Thoracic aorta (tissue), 2 donors: ENCODE data around the gene OSCAR. TPM values are rescaled to one million over a fixed set of nuclear protein-coding genes. Genes with fewer than 3 reads are reported as not detected.

Experiments used
- ATAC-seq: fragments of 150-250 bp; one replicate; pipeline ENCODE4 v1.8.0; 2017; ENCODE audit warnings: low read depth; ENCODE audit not compliant: insufficient number of reproducible peaks, low FRiP score
- DNase-seq: peaks from one replicate; pipeline ENCODE4 v3.0.0-alpha.2; 2020; ENCODE audit warnings: low spot score
- H3K27ac ChIP-seq, 2 donors: fragments of 200-600 bp; sonication (generic); 1 replicate in 1 of 2; 2 replicates in 1 of 2; pipeline ENCODE4 v1.5.1; 2016; ENCODE audit warnings: mild to moderate bottlenecking in 2 of 2, moderate library complexity in 2 of 2
- H3K27me3 ChIP-seq: fragments of 200-600 bp; sonication (generic); replicated peaks from 2 replicates; pipeline ENCODE4 v1.6.0; 2016; ENCODE audit warnings: mild to moderate bottlenecking; ENCODE audit not compliant: insufficient read depth
- H3K36me3 ChIP-seq: fragments of 200-600 bp; sonication (generic); one replicate; pipeline ENCODE4 v1.5.1; 2016
- H3K4me1 ChIP-seq, 2 donors: fragments of 200-600 bp; sonication (generic); 1 replicate in 1 of 2; 2 replicates in 1 of 2; pipeline versions ENCODE4 v1.5.1 to v1.6.0; 2016; ENCODE audit warnings: low read depth in 2 of 2, mild to moderate bottlenecking in 1 of 2; ENCODE audit not compliant: control insufficient read depth in 1 of 2
- H3K4me3 ChIP-seq: fragments of 200-600 bp; sonication (generic); 2 replicates; pipeline ENCODE4 v1.5.1; 2016; ENCODE audit warnings: mild to moderate bottlenecking
- H3K9me3 ChIP-seq: fragments of 200-600 bp; sonication (generic); 2 replicates; pipeline ENCODE4 v1.5.1; 2016
- CTCF ChIP-seq: fragments of 200-600 bp; sonication (generic); IDR thresholded peaks from one replicate; pipeline ENCODE4 v1.5.1; 2019; ENCODE audit warnings: antibody characterized with exemption
- total RNA-seq, 2 donors: library from RNA; depleted of rRNA; stranded (reverse); fragments of >200 nt; gene quantifications; one replicate each; pipeline versions ENCODE4 v1.1.0 to v1.2.3, GENCODE V29; 2016

The OSCAR gene
- total RNA-seq, 2 donors from 2014 or later: 4.6 to 8.0 TPM

- H3K4me1 ChIP-seq: no peaks in the 10 kb centered on the region
- no peak for TF ChIP-seq CTCF
- H3K4me3 ChIP-seq: no peak overlapping the region
- ATAC-seq (no peak), DNase-seq (no peak)
- peaks cover 52% of the 10 kb centered on the region for H3K36me3 ChIP-seq
- H3K27me3 ChIP-seq: no peaks in the 10 kb centered on the region
- no peaks in the 10 kb centered on the region for H3K9me3 ChIP-seq
- H3K27ac ChIP-seq: no peak overlapping the region
Observed at GRCh38 chr19:54129617-54129996, 29.0 kb upstream of the OSCAR start.

- ATAC-seq (no peak), DNase-seq (no peak)
- Histone ChIP-seq H3K4me3 (no peak overlapping the region), H3K27ac (no peak overlapping the region), H3K4me1 (no peaks in the 10 kb centered on the region), H3K27me3 (no peaks in the 10 kb centered on the region), H3K36me3 (peaks cover 58% of the 10 kb centered on the region), H3K9me3 (no peaks in the 10 kb centered on the region)
- TF ChIP-seq CTCF: no peak
Observed at GRCh38 chr19:54128796-54129616, 28.4 kb upstream of the OSCAR start.

- TF ChIP-seq CTCF: no peak
- Histone ChIP-seq H3K9me3 (no peaks in the 10 kb centered on the region), H3K36me3 (peaks cover 64% of the 10 kb centered on the region), H3K27ac (no peak overlapping the region), H3K4me3 (no peak overlapping the region), H3K27me3 (no peaks in the 10 kb centered on the region), H3K4me1 (no peaks in the 10 kb centered on the region)
- ATAC-seq (no peak), DNase-seq (no peak)
Observed at GRCh38 chr19:54128441-54128725, 27.8 kb upstream of the OSCAR start.

- no peak overlapping the region for H3K4me3 ChIP-seq
- DNase-seq (no peak), ATAC-seq (no peak)
- no peak overlapping the region for H3K27ac ChIP-seq
- H3K27me3 ChIP-seq: no peaks in the 10 kb centered on the region
- no peaks in the 10 kb centered on the region for H3K4me1 ChIP-seq
- H3K36me3 ChIP-seq: peaks cover 69% of the 10 kb centered on the region
- H3K9me3 ChIP-seq: no peaks in the 10 kb centered on the region
- no peak for TF ChIP-seq CTCF
Observed at GRCh38 chr19:54127688-54128440, 27.3 kb upstream of the OSCAR start.

- TF ChIP-seq CTCF: no peak
- ATAC-seq: no peak
Observed at GRCh38 chr19:54125713-54126112, 25.1 kb upstream of the OSCAR start.

More at GRCh38 chr19:54125713-54126112, 25.1 kb upstream of the OSCAR start:
- Histone ChIP-seq H3K4me1 (no peaks in the 10 kb centered on the region), H3K36me3 (peaks cover 78% of the 10 kb centered on the region), H3K9me3 (no peaks in the 10 kb centered on the region), H3K27me3 (no peaks in the 10 kb centered on the region), H3K27ac (no peak overlapping the region), H3K4me3 (no peak overlapping the region)
- DNase-seq: no peak
